Measurements from ENCODE around the gene EMC10.

Gene EMC10

DNA sequence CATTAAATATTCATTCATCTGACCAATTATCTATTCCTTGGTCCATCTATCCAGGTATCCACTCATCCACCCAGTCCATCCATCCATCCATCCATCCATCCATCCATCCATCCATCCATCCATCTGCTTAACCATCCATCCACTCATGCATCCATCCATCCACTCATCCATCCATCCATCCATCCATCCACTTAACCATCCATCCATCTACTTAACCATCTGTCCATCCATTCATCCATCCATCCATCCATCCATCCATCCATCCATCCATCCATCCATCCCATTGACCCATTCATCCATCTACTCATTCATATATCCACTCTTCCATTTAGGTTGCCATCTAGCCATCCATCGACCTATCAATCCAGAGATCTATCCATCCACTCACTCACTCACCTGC lies 32.2 kb upstream of the EMC10 start:
- ATAC-seq (ENCODE audit: low read depth), result no peak
- Histone ChIP-seq H3K27me3 (ENCODE audit: insufficient read depth, poor library complexity, severe bottlenecking) (no peaks in the 10 kb centered on the region), H3K27ac (ENCODE audit: poor library complexity, severe bottlenecking) (no peak overlapping the region), H3K4me1 (ENCODE audit: insufficient read depth, poor library complexity, severe bottlenecking) (no peaks in the 10 kb centered on the region), H3K4me3 (ENCODE audit: severe bottlenecking) (no peak overlapping the region), H3K36me3 (ENCODE audit: low read depth) (no peaks in the 10 kb centered on the region), H3K9me3 (ENCODE audit: severe bottlenecking) (no peaks in the 10 kb centered on the region)
- DNase-seq (ENCODE audit: low spot score), result no peak
- TF ChIP-seq, protein P1, sequence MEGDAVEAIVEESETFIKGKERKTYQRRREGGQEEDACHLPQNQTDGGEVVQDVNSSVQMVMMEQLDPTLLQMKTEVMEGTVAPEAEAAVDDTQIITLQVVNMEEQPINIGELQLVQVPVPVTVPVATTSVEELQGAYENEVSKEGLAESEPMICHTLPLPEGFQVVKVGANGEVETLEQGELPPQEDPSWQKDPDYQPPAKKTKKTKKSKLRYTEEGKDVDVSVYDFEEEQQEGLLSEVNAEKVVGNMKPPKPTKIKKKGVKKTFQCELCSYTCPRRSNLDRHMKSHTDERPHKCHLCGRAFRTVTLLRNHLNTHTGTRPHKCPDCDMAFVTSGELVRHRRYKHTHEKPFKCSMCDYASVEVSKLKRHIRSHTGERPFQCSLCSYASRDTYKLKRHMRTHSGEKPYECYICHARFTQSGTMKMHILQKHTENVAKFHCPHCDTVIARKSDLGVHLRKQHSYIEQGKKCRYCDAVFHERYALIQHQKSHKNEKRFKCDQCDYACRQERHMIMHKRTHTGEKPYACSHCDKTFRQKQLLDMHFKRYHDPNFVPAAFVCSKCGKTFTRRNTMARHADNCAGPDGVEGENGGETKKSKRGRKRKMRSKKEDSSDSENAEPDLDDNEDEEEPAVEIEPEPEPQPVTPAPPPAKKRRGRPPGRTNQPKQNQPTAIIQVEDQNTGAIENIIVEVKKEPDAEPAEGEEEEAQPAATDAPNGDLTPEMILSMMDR (IDR thresholded peaks at IDR 0.05; ENCODE audit: poor library complexity, severe bottlenecking), result no peak

DNA sequence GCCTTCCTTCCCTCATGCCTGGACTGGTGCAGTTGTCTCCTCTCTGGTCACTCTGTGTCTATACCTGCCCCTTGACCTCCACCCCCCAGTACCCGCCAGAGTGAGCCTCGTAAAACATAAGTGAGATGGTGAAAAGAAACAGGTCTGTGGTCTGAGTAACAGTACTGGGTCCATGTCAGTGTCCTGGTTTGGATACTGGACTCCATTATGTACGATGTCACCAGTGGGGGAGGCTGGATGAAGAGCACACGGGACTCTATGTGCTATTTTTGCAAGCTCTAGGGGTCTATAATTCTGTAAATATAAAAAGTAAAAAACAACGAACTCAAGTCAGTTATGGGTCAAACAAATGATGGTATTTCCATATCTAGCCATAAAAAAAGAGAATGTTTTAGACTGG lies 29.3 kb upstream of the EMC10 start:
- H3K27ac ChIP-seq (ENCODE audit: poor library complexity, severe bottlenecking), result no peak overlapping the region
- no peaks in the 10 kb centered on the region for H3K4me1 ChIP-seq (ENCODE audit: insufficient read depth, poor library complexity, severe bottlenecking)
- H3K36me3 ChIP-seq (ENCODE audit: low read depth), result no peaks in the 10 kb centered on the region
- peaks cover 7% of the 10 kb centered on the region for H3K27me3 ChIP-seq (ENCODE audit: insufficient read depth, poor library complexity, severe bottlenecking)
- H3K9me3 ChIP-seq (ENCODE audit: severe bottlenecking), result no peaks in the 10 kb centered on the region
- DNase-seq (ENCODE audit: low spot score) (no peak), ATAC-seq (ENCODE audit: low read depth) (no peak)
- H3K4me3 ChIP-seq (ENCODE audit: severe bottlenecking), result no peak overlapping the region
- TF ChIP-seq, protein P1 (IDR thresholded peaks at IDR 0.05; ENCODE audit: poor library complexity, severe bottlenecking), result no peak

DNA sequence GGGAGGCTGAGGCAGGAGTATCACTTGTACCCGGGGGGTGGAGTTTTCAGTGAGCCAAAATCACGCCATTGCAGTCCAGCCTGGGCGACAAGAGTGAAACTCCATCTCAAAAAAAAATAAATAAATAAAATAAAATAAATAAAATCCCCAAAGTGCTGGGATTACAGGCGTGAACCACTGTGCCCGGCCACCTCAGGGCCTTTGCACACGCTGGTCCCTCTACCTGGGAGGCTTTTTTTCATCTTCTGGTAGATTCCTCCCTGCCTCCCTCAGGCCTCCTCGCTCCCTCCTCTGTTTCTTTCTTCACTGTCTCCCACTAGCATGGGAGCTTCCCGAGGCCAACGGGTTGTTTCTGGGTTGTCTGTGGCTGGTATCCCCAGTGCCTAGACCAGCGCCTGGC lies 28.6 kb upstream of the EMC10 start:
- ATAC-seq (ENCODE audit: low read depth), result no peak
- Histone ChIP-seq H3K27ac (ENCODE audit: poor library complexity, severe bottlenecking) (no peak overlapping the region), H3K9me3 (ENCODE audit: severe bottlenecking) (no peaks in the 10 kb centered on the region), H3K27me3 (ENCODE audit: insufficient read depth, poor library complexity, severe bottlenecking) (peaks cover 7% of the 10 kb centered on the region), H3K4me3 (ENCODE audit: severe bottlenecking) (no peak overlapping the region), H3K36me3 (ENCODE audit: low read depth) (no peaks in the 10 kb centered on the region), H3K4me1 (ENCODE audit: insufficient read depth, poor library complexity, severe bottlenecking) (no peaks in the 10 kb centered on the region)
- TF ChIP-seq, protein P1 (IDR thresholded peaks at IDR 0.05; ENCODE audit: poor library complexity, severe bottlenecking), result no peak
- DNase-seq (ENCODE audit: low spot score), result no peak

DNA sequence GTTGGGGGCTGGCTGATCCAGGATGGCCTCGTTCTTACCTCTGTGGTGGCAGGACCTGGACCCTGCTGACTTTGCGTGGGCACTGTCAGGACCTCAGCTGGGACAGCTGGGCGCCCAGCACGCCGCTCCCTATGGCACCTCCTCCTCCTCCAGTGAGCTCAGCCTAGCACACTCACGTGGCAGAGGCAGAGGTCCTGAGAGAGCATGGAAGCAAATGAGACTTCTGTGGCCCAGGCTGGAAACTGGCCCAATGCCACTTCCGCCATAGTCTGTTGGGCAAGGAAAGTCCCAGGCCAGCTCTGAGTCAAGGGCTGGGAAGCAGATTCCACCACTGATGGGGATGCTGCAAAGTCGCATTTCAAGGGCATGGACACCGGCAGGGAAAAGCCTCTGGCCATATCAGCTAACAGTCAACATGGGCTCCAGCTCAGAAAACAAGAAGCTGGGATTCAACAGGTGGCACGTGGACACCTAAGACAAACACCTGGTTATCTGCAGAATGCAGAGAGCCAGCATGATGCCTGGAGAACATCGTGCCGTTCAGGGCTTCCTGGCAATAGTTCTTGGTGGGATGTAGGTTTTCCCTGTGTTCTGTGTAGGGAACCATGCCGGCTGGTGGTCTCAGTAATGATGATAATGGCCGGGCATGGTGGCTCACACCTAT lies 26.9 kb upstream of the EMC10 start:
- no peak overlapping the region for H3K27ac ChIP-seq (ENCODE audit: poor library complexity, severe bottlenecking)
- no peak for ATAC-seq (ENCODE audit: low read depth)
- no peaks in the 10 kb centered on the region for H3K9me3 ChIP-seq (ENCODE audit: severe bottlenecking)
- TF ChIP-seq, protein P1 (IDR thresholded peaks at IDR 0.05; ENCODE audit: poor library complexity, severe bottlenecking), result no peak
- no peak for DNase-seq (ENCODE audit: low spot score)
- H3K27me3 ChIP-seq (ENCODE audit: insufficient read depth, poor library complexity, severe bottlenecking), result peaks cover 7% of the 10 kb centered on the region
- no peaks in the 10 kb centered on the region for H3K36me3 ChIP-seq (ENCODE audit: low read depth)
- H3K4me3 ChIP-seq (ENCODE audit: severe bottlenecking), result no peak overlapping the region
- H3K4me1 ChIP-seq (ENCODE audit: insufficient read depth, poor library complexity, severe bottlenecking), result no peaks in the 10 kb centered on the region

All from RWPE2 (cell line).